ENCODE data around the gene SLC38A10. TPM values are rescaled to one million over a fixed set of nuclear protein-coding genes. Genes with fewer than 3 reads are reported as not detected.
A peak's percentile ranks its signal among the peaks of the same experiment; 100 is the strongest.
"Not testable (repeated sequence)": the region's sequence is repeated elsewhere in the genome, so short reads cannot be mapped to it uniquely, and the experiment has no call there.

Gene SLC38A10
- total and polyA plus RNA-seq, 7 experiments from 2014 or later = 45.0 to 122 (median 84.8) TPM

GRCh38 chr17:81228420-81228819 lies 66.7 kb downstream of the SLC38A10 start:
- no peak overlapping the region for H3K4me3 ChIP-seq (ENCODE audit: low read length)

GRCh38 chr17:81227630-81228029 lies 67.5 kb downstream of the SLC38A10 start:
- intact Hi-C loops (cut with micrococcal nuclease) = loop anchor here in 1 of 2 donors (10.0 kb wide), 2 partner anchors 963 to 1083 kb away; partner anchors contain the start of genes EIF4A3 and RNF213
- H3K27me3 Mint-ChIP-seq; ATAC-seq; CTCF ChIA-PET; H3K4me3 Mint-ChIP-seq; H3K4me3 ChIP-seq (ENCODE audit: low read length); POLR2A ChIA-PET; DNase-seq; H3K9me3 Mint-ChIP-seq; H3K27me3 ChIP-seq (ENCODE audit: control insufficient read depth in 2 of 2, insufficient read depth in 2 of 2, low read length in 2 of 2); H3K27ac Mint-ChIP-seq; H3K27ac ChIP-seq (ENCODE audit: low read depth, low read length); H3K9me3 ChIP-seq (ENCODE audit: control insufficient read depth in 2 of 3, low read length in 3 of 3); H3K4me1 ChIP-seq (ENCODE audit: control insufficient read depth in 2 of 2, insufficient read depth in 2 of 2, low read length in 2 of 2): not testable (repeated sequence)
- Mint-ChIP-seq H3K36me3 (peaks cover 9 to 21% (median 14%) of the 10 kb centered on the region in 5 donors), H3K4me1 (peaks cover 10 to 28% (median 16%) of the 10 kb centered on the region in 7 donors)
- peaks cover 0 to 35% (median 4%) of the 10 kb centered on the region in 3 experiments for H3K36me3 ChIP-seq (ENCODE audit: control insufficient read depth in 2 of 3, insufficient read depth in 3 of 3, low read length in 3 of 3)

More at GRCh38 chr17:81228420-81228819, 66.7 kb downstream of the SLC38A10 start:
- Mint-ChIP-seq H3K4me3 (no peak overlapping the region), H3K27me3 (peaks cover 0 to 8% (median 0%) of the 10 kb centered on the region in 5 donors), H3K36me3 (peaks cover 9 to 21% (median 14%) of the 10 kb centered on the region in 5 donors), H3K9me3 (no peaks in the 10 kb centered on the region), H3K4me1 (peaks cover 10 to 28% (median 15%) of the 10 kb centered on the region in 7 donors), H3K27ac (no peak overlapping the region)
- no peak overlapping the region for H3K27ac ChIP-seq (ENCODE audit: low read depth, low read length)
- POLR2A ChIA-PET = no interaction called here
- ATAC-seq (peak; percentile 51), DNase-seq (no peak)
- CTCF ChIA-PET = no interaction called here
- peaks cover 0 to 43% (median 4%) of the 10 kb centered on the region in 3 experiments for H3K36me3 ChIP-seq (ENCODE audit: control insufficient read depth in 2 of 3, insufficient read depth in 3 of 3, low read length in 3 of 3)
- H3K27me3 ChIP-seq (ENCODE audit: control insufficient read depth in 2 of 2, insufficient read depth in 2 of 2, low read length in 2 of 2) = no peaks in the 10 kb centered on the region
- peaks cover 3 to 4% of the 10 kb centered on the region in 2 donors for H3K4me1 ChIP-seq (ENCODE audit: control insufficient read depth in 2 of 2, insufficient read depth in 2 of 2, low read length in 2 of 2)
- no peaks in the 10 kb centered on the region for H3K9me3 ChIP-seq (ENCODE audit: control insufficient read depth in 2 of 3, low read length in 3 of 3)
- intact Hi-C loops (cut with micrococcal nuclease) = loop anchor here in 1 of 2 donors (10.0 kb wide), 2 partner anchors 964 to 1084 kb away; partner anchors contain the start of genes EIF4A3 and RNF213

GRCh38 chr17:81223762-81224130 lies 71.4 kb downstream of the SLC38A10 start:
- Mint-ChIP-seq H3K36me3 (peaks cover 0 to 10% (median 4%) of the 10 kb centered on the region in 5 donors), H3K27me3 (peaks cover 0 to 8% (median 0%) of the 10 kb centered on the region in 5 donors), H3K27ac (peak overlapping the region in 8 of 9 donors; percentile 7 to 79 (median 68)), H3K9me3 (no peaks in the 10 kb centered on the region), H3K4me1 (peaks cover 13 to 24% (median 21%) of the 10 kb centered on the region in 7 donors), H3K4me3 (peak overlapping the region; percentile 74 to 89 (median 84))
- intact Hi-C loops (cut with micrococcal nuclease) = loop anchor here (1.0 to 10.0 kb wide), 12 partner anchors 16 to 1186 kb away; partner anchors contain the start of genes NDUFAF8 (in 2 of the 2), RNF213 (in 2 of the 2), TEPSIN (in 2 of the 2) and CCDC40 (in 1 of the 2)
- Histone ChIP-seq H3K4me1 (ENCODE audit: control insufficient read depth in 2 of 2, insufficient read depth in 2 of 2, low read length in 2 of 2) (peaks cover 11 to 19% of the 10 kb centered on the region in 2 donors), H3K27me3 (ENCODE audit: control insufficient read depth in 2 of 2, insufficient read depth in 2 of 2, low read length in 2 of 2) (no peaks in the 10 kb centered on the region), H3K4me3 (ENCODE audit: low read length) (peak overlapping the region; percentile 52), H3K27ac (ENCODE audit: low read depth, low read length) (peak overlapping the region; percentile 63), H3K36me3 (ENCODE audit: control insufficient read depth in 2 of 3, insufficient read depth in 3 of 3, low read length in 3 of 3) (peaks cover 0 to 2% (median 0%) of the 10 kb centered on the region in 3 experiments), H3K9me3 (ENCODE audit: control insufficient read depth in 2 of 3, low read length in 3 of 3) (no peaks in the 10 kb centered on the region)
- ATAC-seq (no peak), DNase-seq (no peak)
- ChIA-PET CTCF (no interaction called here), POLR2A (no interaction called here)

- intact Hi-C loops (cut with micrococcal nuclease) = loop anchor here (1.0 to 10.0 kb wide), 12 partner anchors 16 to 1186 kb away; partner anchors contain the start of genes NDUFAF8 (in 2 of the 2), RNF213 (in 2 of the 2), TEPSIN (in 2 of the 2) and CCDC40 (in 1 of the 2)
- DNase-seq (peak; percentile 96 to 100 (median 98)), ATAC-seq (peak; percentile 96)
- Mint-ChIP-seq H3K27ac (peak within 1 kb of the TSS; percentile 7 to 84 (median 74)), H3K36me3 (peaks cover 0 to 8% (median 4%) of the 10 kb centered on the region in 5 donors), H3K4me1 (peaks cover 13 to 24% (median 20%) of the 10 kb centered on the region in 7 donors), H3K27me3 (peaks cover 0 to 8% (median 0%) of the 10 kb centered on the region in 5 donors), H3K4me3 (peak within 1 kb of the TSS; percentile 74 to 89 (median 86)), H3K9me3 (no peaks in the 10 kb centered on the region)
- ChIA-PET POLR2A (interaction anchor here (0.6 to 1.3 kb wide), 6 partner anchors 12 to 954 kb away, joined by 3 to 24 read pairs (median 4); partner anchors contain the start of genes ACTG1, ARL16, HGS and NDUFAF8), CTCF (interaction anchor here (1.0 kb wide), 1 partner anchor 200 kb away, joined by 3 read pairs; no protein-coding TSS in a partner anchor)
- peaks cover 11 to 19% of the 10 kb centered on the region in 2 donors for H3K4me1 ChIP-seq (ENCODE audit: control insufficient read depth in 2 of 2, insufficient read depth in 2 of 2, low read length in 2 of 2)
- H3K27me3 ChIP-seq (ENCODE audit: control insufficient read depth in 2 of 2, insufficient read depth in 2 of 2, low read length in 2 of 2) = no peaks in the 10 kb centered on the region
- H3K36me3 ChIP-seq (ENCODE audit: control insufficient read depth in 2 of 3, insufficient read depth in 3 of 3, low read length in 3 of 3) = peaks cover 0 to 6% (median 0%) of the 10 kb centered on the region in 3 experiments
- H3K9me3 ChIP-seq (ENCODE audit: control insufficient read depth in 2 of 3, low read length in 3 of 3) = no peaks in the 10 kb centered on the region
- peak within 1 kb of the TSS; percentile 68 for H3K27ac ChIP-seq (ENCODE audit: low read depth, low read length)
- H3K4me3 ChIP-seq (ENCODE audit: low read length) = peak within 1 kb of the TSS; percentile 60
These were observed 72.0 kb downstream of the SLC38A10 start, which contains the start of gene CEP131 for GRCh38 chr17:81222906-81223761. CEP131 (minus strand) TSS chr17:81222965; CDS start chr17:81220056, 2,909 bp downstream.

GRCh38 chr17:81222620-81222905 lies 72.5 kb downstream of the SLC38A10 start:
- peaks cover 10 to 19% (median 15%) of the 10 kb centered on the region in 7 donors for H3K4me1 Mint-ChIP-seq
- no peaks in the 10 kb centered on the region for H3K9me3 ChIP-seq (ENCODE audit: control insufficient read depth in 2 of 3, low read length in 3 of 3)
- H3K4me3 ChIP-seq (ENCODE audit: low read length) = peak overlapping the region; percentile 60
- peaks cover 0 to 6% (median 0%) of the 10 kb centered on the region in 3 experiments for H3K36me3 ChIP-seq (ENCODE audit: control insufficient read depth in 2 of 3, insufficient read depth in 3 of 3, low read length in 3 of 3)
- intact Hi-C loops (cut with micrococcal nuclease) = loop anchor here (2.0 to 10.0 kb wide), 6 partner anchors 72 to 1185 kb away; partner anchors contain the start of genes RNF213 (in 2 of the 2), CCDC40 (in 1 of the 2), EIF4A3 (in 1 of the 2) and RPTOR (in 1 of the 2)
- H3K27ac ChIP-seq (ENCODE audit: low read depth, low read length) = peak overlapping the region; percentile 68
- H3K27me3 Mint-ChIP-seq = peaks cover 0 to 8% (median 0%) of the 10 kb centered on the region in 5 donors
- H3K9me3 Mint-ChIP-seq = no peaks in the 10 kb centered on the region
- peak overlapping the region in 8 of 10 donors; percentile 74 to 87 (median 83) for H3K4me3 Mint-ChIP-seq
- ChIA-PET POLR2A (interaction anchor here (0.6 to 1.3 kb wide), 6 partner anchors 12 to 953 kb away, joined by 3 to 24 read pairs (median 4); partner anchors contain the start of genes ACTG1, ARL16, HGS and NDUFAF8), CTCF (interaction anchor here (1.0 kb wide), 1 partner anchor 199 kb away, joined by 3 read pairs; no protein-coding TSS in a partner anchor)
- peak overlapping the region in 1 of 9 donors; percentile 74 for H3K27ac Mint-ChIP-seq
- no peak for DNase-seq
- H3K4me1 ChIP-seq (ENCODE audit: control insufficient read depth in 2 of 2, insufficient read depth in 2 of 2, low read length in 2 of 2) = peaks cover 11 to 19% of the 10 kb centered on the region in 2 donors
- ATAC-seq = no peak
- no peaks in the 10 kb centered on the region for H3K27me3 ChIP-seq (ENCODE audit: control insufficient read depth in 2 of 2, insufficient read depth in 2 of 2, low read length in 2 of 2)
- H3K36me3 Mint-ChIP-seq = peaks cover 0 to 3% (median 1%) of the 10 kb centered on the region in 5 donors

All from naive thymus-derived CD4-positive, alpha-beta T cell (primary cell).